DND-41 (cell line): ENCODE measurements around the gene ZNF473.

ENCODE experiments used
- EZH2 ChIP-seq: IDR thresholded peaks from 3 replicates; pipeline ENCODE4 v1.6.1; 2012; ENCODE audit warnings: borderline replicate concordance, low read depth, mild to moderate bottlenecking, moderate library complexity, low read length, inconsistent platforms; ENCODE audit not compliant: severe bottlenecking
- TF ChIP-seq, protein P1 (sequence below): IDR thresholded peaks from 2 replicates; pipeline ENCODE4 v1.5.1; 2012; ENCODE audit warnings: borderline replicate concordance, low read length, moderate library complexity, mild to moderate bottlenecking; ENCODE audit not compliant: poor library complexity, severe bottlenecking; ENCODE audit errors: extremely low read depth

DNA sequence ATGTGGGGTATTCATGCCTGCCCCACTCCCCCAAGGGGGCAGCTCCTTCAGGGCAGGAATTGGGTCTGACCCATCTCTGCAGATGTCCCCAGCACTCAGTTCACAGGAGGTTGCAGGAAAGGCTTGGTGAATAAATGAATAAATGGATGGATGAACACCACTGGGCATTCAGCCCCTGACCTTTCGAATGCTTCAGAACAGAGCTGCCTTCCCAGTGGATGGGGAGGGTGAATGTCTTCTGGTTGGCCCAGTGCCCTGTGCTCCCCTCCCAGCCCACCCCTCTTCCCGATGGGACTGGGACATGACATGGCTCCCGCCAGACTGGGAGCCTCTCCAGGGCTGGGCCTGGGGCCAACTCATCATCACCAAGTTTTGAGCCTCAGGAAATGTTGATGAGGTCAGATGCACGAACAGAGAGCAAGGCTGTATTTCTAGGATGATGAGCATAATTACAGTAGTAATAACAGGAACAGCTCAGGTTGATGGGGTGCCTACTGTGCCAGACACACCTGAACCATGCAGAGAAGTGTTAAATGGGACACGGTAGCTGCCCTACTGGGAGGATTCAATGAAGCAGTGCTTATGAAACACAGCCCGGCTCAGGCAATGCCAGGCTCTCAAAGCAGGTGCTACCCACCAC is 26.3 kb upstream of the ZNF473 start:
- TF ChIP-seq, protein P1, sequence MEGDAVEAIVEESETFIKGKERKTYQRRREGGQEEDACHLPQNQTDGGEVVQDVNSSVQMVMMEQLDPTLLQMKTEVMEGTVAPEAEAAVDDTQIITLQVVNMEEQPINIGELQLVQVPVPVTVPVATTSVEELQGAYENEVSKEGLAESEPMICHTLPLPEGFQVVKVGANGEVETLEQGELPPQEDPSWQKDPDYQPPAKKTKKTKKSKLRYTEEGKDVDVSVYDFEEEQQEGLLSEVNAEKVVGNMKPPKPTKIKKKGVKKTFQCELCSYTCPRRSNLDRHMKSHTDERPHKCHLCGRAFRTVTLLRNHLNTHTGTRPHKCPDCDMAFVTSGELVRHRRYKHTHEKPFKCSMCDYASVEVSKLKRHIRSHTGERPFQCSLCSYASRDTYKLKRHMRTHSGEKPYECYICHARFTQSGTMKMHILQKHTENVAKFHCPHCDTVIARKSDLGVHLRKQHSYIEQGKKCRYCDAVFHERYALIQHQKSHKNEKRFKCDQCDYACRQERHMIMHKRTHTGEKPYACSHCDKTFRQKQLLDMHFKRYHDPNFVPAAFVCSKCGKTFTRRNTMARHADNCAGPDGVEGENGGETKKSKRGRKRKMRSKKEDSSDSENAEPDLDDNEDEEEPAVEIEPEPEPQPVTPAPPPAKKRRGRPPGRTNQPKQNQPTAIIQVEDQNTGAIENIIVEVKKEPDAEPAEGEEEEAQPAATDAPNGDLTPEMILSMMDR = no peak
- TF ChIP-seq EZH2 = no peak
